ENCODE measurements around the gene HTR1D. TPM values are rescaled to one million over a fixed set of nuclear protein-coding genes. Genes with fewer than 3 reads are reported as not detected.

Gene HTR1D
- polyA plus RNA-seq, 1 donor from 2014 or later, result not detected

GRCh38 chr1:23149114-23149513, 68.2 kb downstream of the HTR1D start:
- Histone ChIP-seq H3F3A (ENCODE audit: insufficient read depth, low read length, poor library complexity, severe bottlenecking) (no peaks in the 10 kb centered on the region), H3K4me3 (ENCODE audit: low read length) (no peak overlapping the region), H4K20me1 (ENCODE audit: insufficient read depth) (no peaks in the 10 kb centered on the region), H3K9ac (ENCODE audit: low read length) (no peak overlapping the region), H3K79me2 (replicated peaks; ENCODE audit: insufficient read depth, low read length) (peaks cover 27% of the 10 kb centered on the region), H2AFZ (ENCODE audit: low read depth, low read length) (no peak overlapping the region), H3K27ac (ENCODE audit: low read length) (no peak overlapping the region), H3K27me3 (ENCODE audit: insufficient read depth, low read depth, low read length) (no peaks in the 10 kb centered on the region), H3K9me2 (ENCODE audit: insufficient read depth, low read length) (no peaks in the 10 kb centered on the region), H3K4me2 (ENCODE audit: low read length) (no peak overlapping the region), H3K36me3 (ENCODE audit: insufficient read depth, low read length) (no peaks in the 10 kb centered on the region), H3K9me3 (ENCODE audit: low read length) (no peaks in the 10 kb centered on the region)
- TF ChIP-seq TAF1 (IDR thresholded peaks at IDR 0.05; ENCODE audit: low read depth), result no peak

GRCh38 chr1:23148084-23148483, 69.2 kb downstream of the HTR1D start:
- peaks cover 25% of the 10 kb centered on the region for H3K79me2 ChIP-seq (replicated peaks; ENCODE audit: insufficient read depth, low read length)
- H3K4me2 ChIP-seq (ENCODE audit: low read length), result no peak overlapping the region
- no peaks in the 10 kb centered on the region for H3F3A ChIP-seq (ENCODE audit: insufficient read depth, low read length, poor library complexity, severe bottlenecking)
- no peaks in the 10 kb centered on the region for H3K9me2 ChIP-seq (ENCODE audit: insufficient read depth, low read length)
- no peaks in the 10 kb centered on the region for H4K20me1 ChIP-seq (ENCODE audit: insufficient read depth)
- H3K27ac ChIP-seq (ENCODE audit: low read length), result no peak overlapping the region
- H3K4me3 ChIP-seq (ENCODE audit: low read length), result no peak overlapping the region
- no peaks in the 10 kb centered on the region for H3K9me3 ChIP-seq (ENCODE audit: low read length)
- H3K36me3 ChIP-seq (ENCODE audit: insufficient read depth, low read length), result no peaks in the 10 kb centered on the region
- H3K27me3 ChIP-seq (ENCODE audit: insufficient read depth, low read depth, low read length), result no peaks in the 10 kb centered on the region
- TF ChIP-seq TAF1 (IDR thresholded peaks at IDR 0.05; ENCODE audit: low read depth) (no peak), RAD21 (conservative IDR thresholded peaks at IDR 0.05) (no peak), EZH2 (IDR thresholded peaks at IDR 0.05; ENCODE audit: borderline replicate concordance, insufficient read depth, low read length, poor library complexity, severe bottlenecking) (no peak), MXI1 (conservative IDR thresholded peaks at IDR 0.05; ENCODE audit: poor library complexity, severe bottlenecking) (no peak), CTCF (IDR thresholded peaks at IDR 0.05; ENCODE audit: poor library complexity, severe bottlenecking) (no peak), POLR2AphosphoS5 (IDR thresholded peaks at IDR 0.05) (no peak), EP300 (conservative IDR thresholded peaks at IDR 0.05; ENCODE audit: poor library complexity, severe bottlenecking) (no peak), REST (IDR thresholded peaks at IDR 0.05; ENCODE audit: borderline replicate concordance) (no peak), SMC3 (conservative IDR thresholded peaks at IDR 0.05; ENCODE audit: poor library complexity) (no peak)
- H3K9ac ChIP-seq (ENCODE audit: low read length), result no peak overlapping the region
- no peak overlapping the region for H2AFZ ChIP-seq (ENCODE audit: low read depth, low read length)

Small RNAs within 50 kb of the gene (small RNA-seq; reads per million reads assigned to genes)
- 0 reads per million in 3 experiments for gene RNU6-135P
- 0 reads per million in 3 experiments for gene RNU6-514P

Other genes starting within 250 kb of the HTR1D start
- gene LACTBL1, start 244.6 kb downstream of the HTR1D start, polyA plus RNA-seq, result not detected in 2 replicates
- gene TEX46, start 201.7 kb downstream of the HTR1D start, polyA plus RNA-seq, result not detected in 2 replicates
- gene KDM1A, start 198.0 kb downstream of the HTR1D start, polyA plus RNA-seq, result 276 and 304 TPM in 2 replicates
- gene LUZP1, start 48.6 kb downstream of the HTR1D start, polyA plus RNA-seq, result 2.3 and 3.4 TPM in 2 replicates
- gene HNRNPR, start 126.8 kb upstream of the HTR1D start, polyA plus RNA-seq, result 295 and 345 TPM in 2 replicates
- 27.1 and 30.8 TPM in 2 replicates for gene ZNF436, start 152.3 kb upstream of the HTR1D start, polyA plus RNA-seq
- 0.70 TPM in 1 of 2 replicates, not detected in the other for gene TCEA3, start 207.2 kb upstream of the HTR1D start, polyA plus RNA-seq